Activated naive CD8-positive, alpha-beta T cell (primary cell): Measurements from ENCODE around the gene VKORC1L1.
"Not testable (repeated sequence)": the region's sequence is repeated elsewhere in the genome, so short reads cannot be mapped to it uniquely, and the experiment has no call there.

Experiments used
- H3K27ac Mint-ChIP-seq: one replicate; pipeline ENCODE4 v1.8.0; 2021; ENCODE audit warnings: mixed read lengths
- H3K27me3 Mint-ChIP-seq: one replicate; pipeline ENCODE4 v1.8.0; 2021; ENCODE audit warnings: mixed read lengths
- H3K36me3 Mint-ChIP-seq: one replicate; pipeline ENCODE4 v1.8.0; 2021; ENCODE audit warnings: mixed read lengths
- H3K4me1 Mint-ChIP-seq: one replicate; pipeline ENCODE4 v1.8.0; 2021; ENCODE audit warnings: low read depth, mixed read lengths
- H3K4me3 Mint-ChIP-seq: one replicate; pipeline ENCODE4 v1.8.0; 2021; ENCODE audit warnings: mild to moderate bottlenecking, mixed read lengths
- H3K9me3 Mint-ChIP-seq: one replicate; pipeline ENCODE4 v1.8.0; 2021; ENCODE audit warnings: low read depth, mixed read lengths

VKORC1L1 gene

DNA sequence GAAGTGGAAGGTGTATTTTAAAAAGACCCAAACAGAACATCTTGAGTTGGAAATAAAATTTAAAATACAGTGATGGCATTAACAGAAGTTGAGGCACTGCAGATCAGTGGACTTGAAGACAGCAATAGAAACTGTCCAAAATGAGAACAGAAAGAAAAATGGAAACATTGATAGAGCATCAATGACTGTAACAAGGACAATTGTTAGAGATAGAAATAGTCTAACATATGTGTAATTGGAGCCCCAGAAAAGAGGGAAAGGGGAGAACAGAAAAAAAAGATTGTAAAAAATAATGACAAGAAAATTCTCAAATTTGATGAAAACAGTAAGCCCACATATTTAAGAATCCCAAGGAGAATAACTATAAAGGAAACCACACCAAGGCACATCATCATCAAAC lies 29.4 kb downstream of the VKORC1L1 start:
- no peak overlapping the region for H3K4me3 Mint-ChIP-seq
- no peaks in the 10 kb centered on the region for H3K4me1 Mint-ChIP-seq
- no peaks in the 10 kb centered on the region for H3K27me3 Mint-ChIP-seq
- peaks cover 12% of the 10 kb centered on the region for H3K9me3 Mint-ChIP-seq
- peaks cover 29% of the 10 kb centered on the region for H3K36me3 Mint-ChIP-seq
- no peak overlapping the region for H3K27ac Mint-ChIP-seq

GRCh38 chr7:65907501-65908198 lies 34.8 kb downstream of the VKORC1L1 start:
- H3K27me3 Mint-ChIP-seq, result no peaks in the 10 kb centered on the region
- no peak overlapping the region for H3K4me3 Mint-ChIP-seq
- no peak overlapping the region for H3K27ac Mint-ChIP-seq
- peaks cover 4% of the 10 kb centered on the region for H3K9me3 Mint-ChIP-seq
- H3K4me1 Mint-ChIP-seq, result peaks cover 2% of the 10 kb centered on the region
- H3K36me3 Mint-ChIP-seq, result peaks cover 12% of the 10 kb centered on the region

GRCh38 chr7:65910237-65910636 lies 37.4 kb downstream of the VKORC1L1 start:
- Mint-ChIP-seq H3K4me1 (peaks cover 2% of the 10 kb centered on the region), H3K27me3 (no peaks in the 10 kb centered on the region), H3K27ac (no peak overlapping the region), H3K9me3 (no peaks in the 10 kb centered on the region), H3K36me3 (peaks cover 12% of the 10 kb centered on the region), H3K4me3 (no peak overlapping the region)

- no peak overlapping the region for H3K27ac Mint-ChIP-seq
- H3K27me3 Mint-ChIP-seq, result no peaks in the 10 kb centered on the region
Observed at GRCh38 chr7:65912237-65912636, 39.4 kb downstream of the VKORC1L1 start.

DNA sequence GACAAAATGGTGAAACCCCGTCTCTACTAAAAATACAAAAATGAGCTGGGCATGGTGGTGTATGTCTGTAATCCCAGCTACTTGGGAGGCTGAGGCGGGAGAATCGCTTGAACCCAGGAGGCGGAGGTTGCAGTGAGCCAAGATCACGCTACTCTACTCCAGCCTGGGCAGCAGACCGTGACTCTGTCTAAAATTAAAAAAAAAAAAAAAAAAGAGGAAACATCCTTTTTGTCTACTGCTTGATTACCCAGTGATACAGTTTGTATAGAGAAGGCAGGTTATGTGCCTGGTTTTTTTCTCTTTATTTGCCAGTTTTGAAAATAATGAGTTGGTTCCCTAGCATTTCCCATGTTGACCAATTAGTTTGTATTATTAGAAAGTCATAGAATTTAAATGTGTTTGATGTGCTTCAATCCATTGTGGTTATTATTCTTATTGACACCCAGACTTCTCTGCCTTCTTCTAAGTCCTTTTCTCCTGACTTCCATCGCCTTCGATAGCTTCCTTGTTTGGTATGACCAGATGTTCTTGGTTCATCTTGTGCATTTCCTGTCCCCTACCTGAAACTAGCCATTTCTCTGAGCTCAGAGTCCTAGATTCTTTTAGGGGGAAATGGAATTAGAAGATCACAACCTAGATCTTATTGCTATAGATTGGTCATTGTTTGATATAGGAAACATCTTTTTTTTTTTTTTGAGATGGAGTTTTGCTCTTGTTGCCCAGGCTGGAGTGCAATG lies 43.2 kb downstream of the VKORC1L1 start:
- Mint-ChIP-seq H3K27me3 (no peaks in the 10 kb centered on the region), H3K27ac (no peak overlapping the region), H3K36me3 (peaks cover 16% of the 10 kb centered on the region), H3K4me1 (peaks cover 1% of the 10 kb centered on the region), H3K9me3 (no peaks in the 10 kb centered on the region), H3K4me3 (no peak overlapping the region)

More at GRCh38 chr7:65912237-65912636, 39.4 kb downstream of the VKORC1L1 start:
- Mint-ChIP-seq H3K4me1 (peaks cover 3% of the 10 kb centered on the region), H3K4me3 (no peak overlapping the region), H3K9me3 (no peaks in the 10 kb centered on the region), H3K36me3 (peaks cover 13% of the 10 kb centered on the region)

DNA sequence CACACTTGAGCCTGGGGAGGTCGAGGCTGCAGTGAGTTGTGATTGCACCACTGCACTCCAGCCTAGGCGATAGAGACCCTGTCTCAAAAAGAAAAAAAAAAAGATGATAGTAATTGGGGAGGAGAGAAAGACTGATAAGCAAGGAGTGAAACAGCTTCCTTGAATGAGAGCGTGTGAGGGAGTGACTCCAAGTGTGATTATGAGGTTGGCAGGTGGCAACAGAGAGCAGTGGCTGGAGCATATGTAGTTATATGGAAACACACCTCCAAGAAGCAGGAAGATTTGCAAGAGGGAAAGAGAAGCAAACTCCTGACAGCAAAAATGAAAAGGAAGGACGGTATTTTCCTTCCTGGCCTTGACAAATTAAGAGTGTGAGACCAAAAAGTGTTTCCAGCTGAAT lies 50.4 kb downstream of the VKORC1L1 start:
- Mint-ChIP-seq H3K4me1 (peaks cover under 1% of the 10 kb centered on the region), H3K27me3 (no peaks in the 10 kb centered on the region), H3K36me3 (peaks cover 17% of the 10 kb centered on the region), H3K9me3 (no peaks in the 10 kb centered on the region), H3K4me3 (no peak overlapping the region), H3K27ac (no peak overlapping the region)

- Mint-ChIP-seq H3K27me3 (no peaks in the 10 kb centered on the region), H3K4me3 (no peak overlapping the region), H3K36me3 (peaks cover 16% of the 10 kb centered on the region), H3K4me1 (peaks cover 3% of the 10 kb centered on the region), H3K9me3 (no peaks in the 10 kb centered on the region), H3K27ac (no peak overlapping the region)
Observed at GRCh38 chr7:65924193-65924592, 51.3 kb downstream of the VKORC1L1 start.

DNA sequence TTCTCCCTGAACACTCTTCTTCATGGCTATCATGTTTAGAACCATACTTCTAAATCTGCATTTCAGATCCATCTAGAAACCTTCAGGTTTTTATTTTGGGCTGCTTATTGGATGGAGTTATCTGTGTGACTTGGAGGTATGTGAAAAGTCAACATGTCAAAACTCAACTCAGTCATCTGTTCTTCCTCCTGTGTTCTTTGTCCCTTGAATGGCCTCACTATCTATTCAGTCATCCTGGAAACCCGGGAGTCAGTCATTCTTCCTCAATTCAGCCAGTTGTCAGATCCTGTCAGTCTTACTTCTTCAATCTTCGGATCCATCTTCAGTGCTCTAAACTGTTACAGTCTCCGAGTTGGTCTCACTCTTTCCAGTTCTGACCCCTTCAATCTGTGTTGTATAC lies 52.2 kb downstream of the VKORC1L1 start:
- no peak overlapping the region for H3K27ac Mint-ChIP-seq
- H3K9me3 Mint-ChIP-seq, result no peaks in the 10 kb centered on the region
- H3K4me3 Mint-ChIP-seq, result no peak overlapping the region
- peaks cover 15% of the 10 kb centered on the region for H3K36me3 Mint-ChIP-seq
- H3K4me1 Mint-ChIP-seq, result peaks cover 5% of the 10 kb centered on the region
- no peaks in the 10 kb centered on the region for H3K27me3 Mint-ChIP-seq

- H3K9me3 Mint-ChIP-seq, result no peaks in the 10 kb centered on the region
- no peak overlapping the region for H3K27ac Mint-ChIP-seq
- no peaks in the 10 kb centered on the region for H3K27me3 Mint-ChIP-seq
- H3K36me3 Mint-ChIP-seq, result peaks cover 14% of the 10 kb centered on the region
- H3K4me3 Mint-ChIP-seq, result no peak overlapping the region
- peaks cover 16% of the 10 kb centered on the region for H3K4me1 Mint-ChIP-seq
Observed at GRCh38 chr7:65926588-65926987, 53.7 kb downstream of the VKORC1L1 start.

- no peaks in the 10 kb centered on the region for H3K27me3 Mint-ChIP-seq
- peaks cover 15% of the 10 kb centered on the region for H3K36me3 Mint-ChIP-seq
- H3K4me1 Mint-ChIP-seq, result peaks cover 22% of the 10 kb centered on the region
- H3K4me3 Mint-ChIP-seq, result no peak overlapping the region
- no peaks in the 10 kb centered on the region for H3K9me3 Mint-ChIP-seq
- H3K27ac Mint-ChIP-seq, result no peak overlapping the region
Observed at GRCh38 chr7:65927489-65928448, 54.9 kb downstream of the VKORC1L1 start.

GRCh38 chr7:65931685-65932084 lies 58.8 kb downstream of the VKORC1L1 start:
- H3K9me3 Mint-ChIP-seq, result peaks cover 9% of the 10 kb centered on the region
- no peak overlapping the region for H3K4me3 Mint-ChIP-seq
- H3K27me3 Mint-ChIP-seq, result no peaks in the 10 kb centered on the region
- H3K36me3 Mint-ChIP-seq, result peaks cover 16% of the 10 kb centered on the region
- H3K27ac Mint-ChIP-seq, result no peak overlapping the region
- peaks cover 31% of the 10 kb centered on the region for H3K4me1 Mint-ChIP-seq

DNA sequence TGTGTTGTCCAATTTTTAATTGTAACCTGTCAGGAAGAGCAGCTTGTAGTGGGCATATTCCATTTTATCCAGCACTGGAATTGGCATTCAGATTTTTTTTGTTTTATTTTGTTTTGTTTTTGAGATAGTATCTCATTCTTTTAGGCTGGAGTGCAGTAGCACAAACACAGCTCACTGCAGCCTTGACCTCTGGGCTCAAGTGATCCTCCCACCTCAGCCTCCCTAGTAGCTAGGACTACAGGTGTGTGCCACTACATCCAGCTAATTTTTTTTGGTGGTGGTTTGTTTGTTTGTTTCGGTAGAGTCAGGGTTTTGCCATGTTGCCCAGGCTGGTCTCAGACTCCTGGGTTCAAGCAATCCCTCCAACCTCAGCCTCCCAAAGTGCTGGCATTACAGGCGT lies 64.4 kb downstream of the VKORC1L1 start:
- peaks cover 9% of the 10 kb centered on the region for H3K9me3 Mint-ChIP-seq
- H3K27ac Mint-ChIP-seq, result no peak overlapping the region
- peaks cover 12% of the 10 kb centered on the region for H3K4me1 Mint-ChIP-seq
- no peaks in the 10 kb centered on the region for H3K27me3 Mint-ChIP-seq
- no peak overlapping the region for H3K4me3 Mint-ChIP-seq
- H3K36me3 Mint-ChIP-seq, result peaks cover 28% of the 10 kb centered on the region

GRCh38 chr7:65938336-65938895 lies 65.5 kb downstream of the VKORC1L1 start:
- Mint-ChIP-seq H3K4me1 (peaks cover 5% of the 10 kb centered on the region), H3K27me3 (no peaks in the 10 kb centered on the region), H3K4me3 (no peak overlapping the region)

GRCh38 chr7:65945787-65946186 lies 72.9 kb downstream of the VKORC1L1 start:
- not testable (repeated sequence) for H3K36me3 Mint-ChIP-seq, H3K4me1 Mint-ChIP-seq, H3K4me3 Mint-ChIP-seq, H3K27me3 Mint-ChIP-seq, H3K9me3 Mint-ChIP-seq, H3K27ac Mint-ChIP-seq

More at GRCh38 chr7:65938336-65938895, 65.5 kb downstream of the VKORC1L1 start:
- Mint-ChIP-seq H3K9me3 (peaks cover 9% of the 10 kb centered on the region), H3K36me3 (peaks cover 25% of the 10 kb centered on the region), H3K27ac (no peak overlapping the region)
